Left renal pelvis (tissue), 4 donors: Measurements from ENCODE around the gene FOXA2. TPM values are rescaled to one million over a fixed set of nuclear protein-coding genes. Genes with fewer than 3 reads are reported as not detected.
"Not testable (repeated sequence)": the region's sequence is repeated elsewhere in the genome, so short reads cannot be mapped to it uniquely, and the experiment has no call there.

Experiments
- DNase-seq, 4 donors: peaks; one replicate each; pipeline ENCODE4 v3.0.0-alpha.2; 2013; ENCODE audit warnings: low read depth in 4 of 4, low spot score in 3 of 4
- polyA plus RNA-seq, 4 donors: library from polyadenylated mRNA; unstranded; fragments of 120-200 nt; gene quantifications; one replicate each; pipeline ENCODE4 v1.2.1, GENCODE V29; 2013; ENCODE audit not compliant: insufficient read length in 4 of 4

Gene FOXA2
- under 1 TPM in 3 of 4 donors, not detected in 1; 0.07 to 0.24 (median 0.23) TPM for polyA plus RNA-seq

DNA sequence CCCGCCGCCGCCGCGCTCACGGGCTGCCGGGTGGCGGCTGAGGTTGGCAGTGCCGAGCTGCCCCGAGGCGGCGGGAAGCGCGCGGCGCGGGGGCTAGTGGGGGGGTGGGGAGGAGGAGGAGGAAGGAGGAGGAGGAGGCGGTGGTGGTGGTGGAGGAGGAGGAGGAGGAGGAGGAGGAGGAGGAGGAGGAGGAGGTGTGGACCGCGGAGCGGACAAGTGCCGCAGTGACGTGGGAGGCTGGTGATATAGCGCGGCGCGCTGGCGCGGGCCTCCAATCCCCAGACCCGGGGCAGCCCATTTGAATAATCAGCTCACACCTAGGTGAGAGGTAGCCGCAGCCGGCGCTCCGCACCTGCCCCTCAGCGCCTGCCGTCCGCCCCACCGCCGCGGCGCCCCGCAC, at the start of gene FOXA2:
Gene FOXA2, minus strand, starts transcription at position 51 of the 400 bp plus-strand sequence. CDS start 294 bp downstream, outside the sequence.
- no peak for DNase-seq

DNA sequence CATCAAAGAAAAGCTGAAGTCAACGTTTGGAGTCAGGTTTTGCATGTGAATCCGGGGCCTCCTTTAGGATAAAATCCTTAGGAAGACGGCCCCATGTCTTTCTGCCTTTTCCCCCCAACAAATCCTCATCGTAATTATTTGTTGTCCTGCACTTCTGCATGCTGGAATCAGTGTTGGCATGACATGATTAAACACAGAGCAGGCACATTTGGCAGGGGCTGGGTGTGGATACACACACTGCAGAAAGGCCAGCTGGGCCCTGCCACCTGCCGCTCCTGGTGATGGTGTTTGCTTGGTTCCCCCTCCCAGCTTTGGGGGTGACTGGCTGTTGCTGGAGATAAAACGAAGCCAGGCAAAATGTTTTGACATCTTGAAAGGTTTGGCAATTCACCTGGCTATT, 46.3 kb upstream of the FOXA2 start:
- no peak for DNase-seq

DNA sequence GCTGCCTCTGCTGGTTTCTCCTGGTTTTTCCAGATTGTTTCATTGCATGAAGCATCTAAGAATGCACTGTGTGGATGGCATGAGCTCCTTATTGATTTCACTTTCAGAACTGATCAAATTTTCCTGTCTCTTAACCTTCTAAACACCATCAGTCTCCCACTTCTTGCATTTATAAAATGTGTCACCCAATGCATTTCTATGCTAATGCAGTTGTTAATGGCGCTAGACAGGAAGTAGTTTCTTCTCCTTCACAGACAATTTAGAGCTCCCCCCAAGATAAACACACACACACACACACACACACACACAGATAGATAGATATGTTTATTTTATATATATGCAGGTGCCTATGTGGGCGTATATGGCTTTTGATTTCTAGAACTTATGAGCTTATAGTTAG, 45.6 kb upstream of the FOXA2 start:
- no peak for DNase-seq

DNA sequence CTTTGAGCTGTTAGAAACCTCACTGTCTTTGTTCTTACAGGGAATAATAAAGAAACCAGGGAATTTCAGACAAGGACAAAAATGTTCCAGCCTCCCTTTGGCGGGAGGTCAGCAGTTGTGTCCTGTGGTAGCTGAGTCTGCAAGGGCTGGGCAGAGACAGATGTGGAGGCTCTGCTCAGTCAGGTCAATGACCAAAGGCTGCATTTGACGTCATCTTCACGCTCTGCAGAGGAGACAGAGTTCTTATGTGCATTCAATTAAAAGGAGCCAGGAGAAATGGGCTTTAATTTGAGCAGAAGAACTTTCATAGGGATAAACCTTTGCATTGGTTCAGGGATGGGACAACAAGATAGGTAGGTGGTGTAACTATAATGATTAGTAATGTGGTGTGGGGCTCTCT, 45.1 kb upstream of the FOXA2 start:
- no peak for DNase-seq

DNA sequence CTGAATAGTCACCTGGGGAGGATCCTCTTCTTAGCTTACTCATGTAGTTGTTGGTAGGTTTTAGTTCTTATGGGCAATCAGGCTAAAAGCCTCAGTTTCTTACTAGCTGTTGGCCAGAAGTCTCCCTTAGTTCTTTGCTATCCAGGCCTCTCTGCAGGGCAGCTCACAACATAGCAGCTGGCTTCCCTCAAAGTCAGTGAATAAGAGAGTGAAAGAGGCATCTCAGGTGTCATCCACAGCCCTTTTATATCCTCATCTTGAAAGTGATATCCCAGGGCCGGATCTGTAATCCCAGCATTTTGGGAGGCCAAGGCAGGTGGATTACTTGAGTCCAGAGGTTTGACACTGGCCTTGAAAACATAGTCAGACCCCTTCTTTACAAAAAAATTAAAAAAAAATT, 42.1 kb upstream of the FOXA2 start:
- DNase-seq: peak in 2 of 4 donors; percentile 2 to 56

DNA sequence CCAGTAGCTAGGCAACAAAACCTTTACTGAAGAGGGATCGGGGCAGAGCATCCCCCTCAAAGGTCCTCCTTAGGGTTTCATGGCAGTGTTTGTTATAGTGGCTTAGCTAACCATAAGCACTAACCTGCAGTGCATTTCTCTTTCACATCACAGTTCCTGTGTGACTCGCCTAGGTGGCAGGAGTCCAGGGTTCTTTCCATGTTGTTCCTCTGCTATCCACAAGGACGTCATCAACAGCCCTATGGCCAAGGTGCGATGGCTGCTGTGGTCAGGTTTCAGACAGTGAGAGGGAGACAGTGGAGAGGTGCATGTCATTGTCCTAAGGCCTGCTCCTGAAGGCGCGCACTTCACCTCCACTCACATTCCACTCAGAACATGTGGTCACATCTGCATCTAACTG, 38.8 kb upstream of the FOXA2 start:
- DNase-seq: no peak

DNA sequence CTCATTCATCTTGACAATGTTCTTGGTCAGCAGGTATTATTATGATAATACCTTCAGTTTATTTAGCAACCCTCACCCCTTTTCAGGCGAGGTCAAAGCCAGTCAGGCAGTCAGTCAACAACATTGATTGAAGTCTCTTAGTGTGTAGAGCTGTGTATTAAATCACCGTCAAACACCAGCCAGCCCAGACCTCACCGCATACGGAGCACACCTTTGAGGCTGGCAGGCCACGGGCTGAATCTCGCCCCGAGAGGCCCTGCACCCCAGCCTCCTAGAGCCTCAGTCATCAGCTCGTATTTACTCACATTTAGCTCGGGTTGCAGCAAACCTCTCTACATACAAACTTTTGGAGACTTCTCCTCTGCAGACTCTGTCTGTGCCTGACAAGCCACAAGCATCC, 36.0 kb upstream of the FOXA2 start:
- no peak for DNase-seq

DNA sequence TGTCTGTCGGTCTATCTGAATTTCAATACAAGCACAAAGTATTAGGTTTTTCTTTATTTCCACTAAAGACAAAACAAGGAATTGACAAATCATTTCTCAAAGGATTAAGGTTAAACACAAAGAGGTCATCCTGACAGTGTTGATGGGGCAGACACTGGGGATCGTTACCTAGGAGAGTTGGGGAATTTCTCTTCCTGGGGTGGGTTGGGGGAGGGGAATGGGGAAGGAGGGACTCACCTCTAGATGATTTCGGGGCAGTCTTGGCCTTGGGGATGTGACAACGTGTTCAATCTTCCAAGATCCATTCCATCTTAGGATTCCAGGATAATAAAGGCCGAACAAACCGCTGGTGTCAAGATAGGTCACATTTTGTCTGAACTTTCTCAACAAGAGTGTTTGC, 35.4 kb upstream of the FOXA2 start:
- DNase-seq: no peak

DNA sequence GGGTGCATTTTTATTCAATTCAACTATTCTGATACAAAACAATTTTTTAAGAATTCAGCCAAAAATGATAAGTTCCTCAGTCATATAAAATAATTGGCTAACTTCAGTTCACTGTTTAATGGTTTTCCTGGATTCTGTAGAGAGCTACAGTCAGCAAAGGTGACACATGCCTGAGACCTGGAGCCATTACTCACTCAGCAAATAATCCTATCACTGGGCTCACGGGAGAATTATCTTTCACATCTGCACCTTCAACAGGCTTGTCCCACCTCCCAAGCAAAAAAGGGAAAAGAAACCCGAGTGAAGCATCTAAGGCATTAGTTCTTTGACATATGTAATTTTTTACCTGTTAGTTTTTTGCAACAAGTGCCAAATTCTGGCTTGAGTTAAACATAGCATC, 34.9 kb upstream of the FOXA2 start:
- DNase-seq: no peak

DNA sequence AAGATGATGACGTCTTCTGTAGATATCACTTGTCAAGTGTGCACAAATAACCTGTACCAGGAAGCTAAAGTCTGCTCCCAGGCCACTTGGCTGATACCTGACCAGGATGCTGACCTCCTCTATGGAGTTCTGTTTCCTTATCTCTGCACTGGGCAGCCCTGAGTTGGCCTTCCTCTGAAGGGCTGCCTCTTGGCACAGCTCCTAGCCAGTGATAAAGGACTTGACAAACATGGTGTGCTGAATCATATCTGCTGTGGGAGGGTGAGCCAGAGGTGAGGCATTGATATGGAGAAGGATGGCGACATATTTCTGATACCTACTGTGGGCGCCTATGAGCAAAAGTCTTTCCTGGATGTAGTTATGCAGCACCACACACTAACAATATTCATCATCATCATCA, 32.8 kb upstream of the FOXA2 start:
- DNase-seq: no peak

DNA sequence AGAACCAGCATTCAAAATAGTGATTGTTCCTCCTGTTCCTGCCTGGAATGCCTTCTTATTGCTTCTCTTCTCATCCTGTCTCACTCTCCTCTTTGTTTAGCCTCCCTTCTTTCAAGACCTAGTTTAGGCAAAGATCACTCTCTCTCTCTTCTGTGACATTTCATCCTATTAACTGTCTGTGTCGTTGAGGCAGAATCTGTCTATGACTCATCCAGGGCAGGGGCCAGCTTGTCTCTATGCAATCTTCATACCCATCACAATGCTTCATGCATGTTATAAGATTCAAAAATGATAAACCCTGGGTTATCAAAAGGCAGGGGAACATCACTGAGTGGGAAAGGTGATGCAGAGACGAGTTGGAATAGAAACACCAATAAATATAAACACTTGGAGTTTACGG, 32.2 kb upstream of the FOXA2 start:
- DNase-seq: no peak

DNA sequence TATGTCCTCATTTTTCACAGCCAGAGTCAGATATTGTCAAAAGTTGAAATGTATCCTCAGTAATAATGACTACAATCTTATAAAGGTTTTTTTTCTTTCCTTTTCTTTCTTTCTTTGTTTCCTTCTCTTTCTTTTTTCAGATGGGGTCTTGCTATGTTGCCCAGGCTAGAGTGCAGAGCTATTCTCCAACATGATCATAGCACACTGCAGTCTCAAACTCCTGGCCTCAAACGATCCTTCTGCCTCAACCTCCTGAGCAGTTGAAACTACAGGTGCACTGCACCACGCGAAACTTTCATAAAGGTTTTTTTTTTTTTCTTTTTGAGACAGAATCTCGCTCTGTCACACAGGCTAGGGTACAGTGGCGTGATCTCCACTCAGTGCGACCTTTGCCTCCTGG, 31.1 kb upstream of the FOXA2 start:
- no peak for DNase-seq

DNA sequence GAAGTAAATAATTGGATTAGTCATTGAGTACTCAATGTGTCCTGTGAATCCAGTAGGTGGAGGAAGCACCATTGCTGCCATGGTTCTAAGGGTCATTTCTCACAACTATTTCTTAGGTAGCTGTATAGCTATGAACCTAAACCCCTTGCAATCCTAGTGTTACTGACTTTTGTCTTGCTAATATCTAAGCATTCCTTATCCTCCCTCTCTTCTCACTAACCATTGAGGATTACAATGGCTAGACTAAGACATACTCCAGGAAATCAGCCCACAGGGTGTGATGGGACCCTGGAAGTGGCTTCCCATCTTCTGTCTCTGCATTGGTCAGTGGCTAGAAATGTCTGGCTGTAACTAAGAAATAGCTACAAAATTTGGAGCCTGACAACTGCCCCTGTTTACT, 27.3 kb upstream of the FOXA2 start:
- no peak for DNase-seq

DNA sequence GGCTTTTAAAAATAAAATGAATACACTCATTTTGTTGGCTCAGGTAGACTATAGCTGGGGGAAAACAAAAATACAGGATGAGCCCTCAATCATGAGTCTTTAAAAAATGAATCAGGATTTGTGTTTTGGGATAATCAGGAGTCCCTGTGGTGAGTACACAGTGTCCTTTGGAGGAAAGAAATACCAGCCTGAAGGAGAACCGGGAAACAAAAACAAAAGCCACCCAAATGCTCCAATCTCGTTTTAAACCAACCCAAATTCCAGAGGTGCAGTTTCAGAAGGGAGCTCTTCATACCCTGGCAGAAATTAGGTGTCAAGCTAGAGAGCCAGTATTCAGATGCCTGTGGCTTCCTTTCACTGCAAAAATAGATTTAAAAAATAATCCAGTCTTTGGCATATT, 23.3 kb upstream of the FOXA2 start:
- DNase-seq: no peak

DNA sequence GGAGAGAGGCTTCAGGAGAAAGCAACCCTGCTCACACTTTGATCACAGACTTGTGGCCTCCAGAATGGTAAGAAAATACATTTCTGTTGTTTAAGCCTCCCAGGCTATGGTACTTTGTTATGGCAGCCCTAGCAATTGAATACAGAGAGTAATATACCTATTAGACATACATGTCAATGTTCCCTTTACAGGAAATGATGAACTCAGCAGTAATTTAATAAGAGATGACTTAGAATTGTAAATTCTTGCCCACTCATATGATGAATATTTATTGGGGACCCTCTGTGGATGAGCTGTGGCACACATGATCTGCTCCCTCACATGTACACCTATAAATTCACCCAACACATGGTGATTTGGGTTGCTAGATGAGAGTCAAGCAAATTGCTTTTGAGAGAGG, 20.4 kb upstream of the FOXA2 start:
- DNase-seq: no peak

DNA sequence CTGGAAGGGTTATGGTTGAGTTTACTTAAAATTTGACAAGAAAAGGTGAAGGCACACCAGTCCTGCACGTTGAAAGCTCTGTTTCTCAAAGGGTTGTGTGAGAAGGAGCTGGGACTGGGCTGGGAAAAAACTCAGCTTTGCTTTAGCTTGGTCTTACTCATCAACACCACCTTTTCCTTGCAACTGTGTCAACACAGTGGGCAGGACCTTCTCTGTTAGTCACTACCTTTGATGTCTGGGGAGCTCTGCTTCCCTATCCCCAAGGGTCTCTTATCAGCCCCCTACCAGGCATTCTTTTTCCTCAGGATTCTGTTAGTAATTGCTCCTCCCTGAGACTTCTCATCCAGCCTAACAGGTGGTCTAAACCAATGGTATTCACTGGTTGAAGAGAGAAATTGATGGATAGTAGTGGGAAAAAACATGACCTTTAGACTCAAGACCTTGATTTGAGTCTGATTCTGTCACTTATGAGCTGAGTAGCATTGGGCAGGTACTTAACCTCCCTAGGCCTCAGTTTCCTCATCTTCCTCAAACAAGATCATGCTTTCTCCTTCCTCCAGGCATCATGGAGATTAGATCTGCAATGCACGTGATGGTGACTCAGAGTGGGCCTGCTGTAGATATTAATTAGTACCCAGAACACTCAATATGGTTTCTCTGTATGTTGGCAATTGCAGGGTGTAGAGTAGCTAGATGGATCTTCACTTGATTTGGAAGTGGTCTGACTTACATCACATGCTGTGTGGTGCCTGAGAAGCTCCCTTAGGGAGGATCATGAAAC, 17.2 kb upstream of the FOXA2 start:
- DNase-seq: no peak

DNA sequence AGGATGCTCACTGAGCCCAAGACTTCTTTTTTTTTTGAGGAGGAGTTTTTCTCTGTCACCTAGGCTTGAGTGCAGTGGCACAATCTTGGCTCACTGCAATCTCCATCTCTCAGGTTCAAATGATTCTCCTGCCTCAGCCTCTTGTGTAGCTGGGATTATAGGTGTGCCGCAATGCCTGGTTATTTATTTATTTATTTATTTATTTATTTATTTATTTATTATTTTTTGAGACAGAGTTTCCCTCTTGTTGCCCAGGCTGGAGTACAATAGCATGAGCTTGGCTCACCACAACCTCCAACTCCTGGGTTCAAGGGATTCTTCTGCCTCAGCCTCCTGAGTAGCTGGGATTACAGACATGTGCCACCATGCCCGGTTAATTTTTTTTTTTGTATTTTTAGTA, 14.9 kb upstream of the FOXA2 start:
- DNase-seq: not testable (repeated sequence)

DNA sequence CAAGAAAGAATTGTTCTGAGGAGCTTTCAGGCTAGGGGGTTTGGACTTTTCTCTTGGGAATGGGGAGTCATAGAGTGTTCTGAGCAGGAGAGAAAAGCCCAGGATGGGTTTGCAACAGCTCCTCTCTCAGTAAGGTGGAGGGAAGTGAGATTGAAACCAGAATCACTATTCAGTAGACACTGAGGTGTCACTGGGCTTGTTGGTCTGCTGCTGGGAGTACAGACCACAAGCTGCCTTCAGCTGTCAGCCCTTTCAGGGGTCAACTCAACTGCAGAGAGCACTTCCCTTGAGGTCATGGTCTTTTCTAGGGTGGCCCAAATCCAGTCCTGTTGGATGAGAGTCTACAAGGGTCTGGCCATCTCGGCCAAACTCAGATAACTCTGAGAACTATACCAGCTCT, 12.9 kb upstream of the FOXA2 start:
- DNase-seq: no peak

DNA sequence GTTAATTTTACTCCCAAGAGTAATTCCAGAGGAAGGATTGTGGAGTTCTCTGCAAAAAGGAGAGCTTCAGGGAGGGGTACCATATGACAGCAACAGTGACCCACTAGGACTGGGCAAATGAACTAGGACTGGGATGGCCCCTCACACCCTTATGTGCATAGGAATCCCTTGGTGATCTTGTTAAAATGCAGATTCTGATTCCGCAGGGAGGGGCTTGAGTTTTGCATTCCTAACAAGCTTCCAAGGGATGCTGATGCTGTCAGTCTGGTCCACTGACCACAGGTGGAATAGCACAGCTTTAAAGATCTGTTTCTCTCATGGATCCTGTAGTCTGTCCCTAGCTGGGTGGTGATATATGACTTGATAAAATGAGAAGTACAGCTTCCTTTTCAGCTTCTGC, 6.3 kb upstream of the FOXA2 start:
- DNase-seq: no peak

DNA sequence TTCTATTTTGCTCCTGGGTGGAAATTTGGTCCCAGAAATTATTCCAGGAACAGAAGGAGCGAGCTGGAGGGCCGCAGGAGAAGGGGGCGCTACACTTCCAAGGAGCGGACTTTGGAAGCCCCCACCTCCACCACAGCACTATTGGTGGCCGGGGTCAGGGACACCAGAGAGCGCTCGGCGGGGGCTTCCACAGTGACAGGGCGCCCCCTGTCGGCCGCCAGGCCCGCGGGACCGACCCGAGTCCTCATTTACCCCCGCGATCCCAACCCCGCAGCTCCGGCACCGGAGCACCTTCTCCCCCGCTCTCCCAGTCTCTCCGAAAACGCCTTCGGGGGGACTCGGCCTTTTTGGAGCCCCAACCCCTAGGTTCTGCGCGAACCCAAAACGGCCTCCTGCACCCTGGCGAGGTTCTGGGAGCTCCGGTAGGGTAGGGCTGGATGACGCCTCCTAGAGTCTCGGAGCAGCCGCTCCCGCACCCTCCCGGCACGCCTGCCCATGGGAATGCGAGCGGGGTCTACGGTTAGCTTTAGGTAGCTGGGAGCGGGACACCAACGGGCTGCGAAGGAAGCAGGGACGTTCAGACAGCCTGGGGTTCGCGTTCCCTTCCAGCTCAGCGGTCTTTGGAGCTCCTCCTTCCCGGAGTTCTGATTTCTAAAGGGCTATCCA, 2.4 kb upstream of the FOXA2 start:
- no peak for DNase-seq

DNA sequence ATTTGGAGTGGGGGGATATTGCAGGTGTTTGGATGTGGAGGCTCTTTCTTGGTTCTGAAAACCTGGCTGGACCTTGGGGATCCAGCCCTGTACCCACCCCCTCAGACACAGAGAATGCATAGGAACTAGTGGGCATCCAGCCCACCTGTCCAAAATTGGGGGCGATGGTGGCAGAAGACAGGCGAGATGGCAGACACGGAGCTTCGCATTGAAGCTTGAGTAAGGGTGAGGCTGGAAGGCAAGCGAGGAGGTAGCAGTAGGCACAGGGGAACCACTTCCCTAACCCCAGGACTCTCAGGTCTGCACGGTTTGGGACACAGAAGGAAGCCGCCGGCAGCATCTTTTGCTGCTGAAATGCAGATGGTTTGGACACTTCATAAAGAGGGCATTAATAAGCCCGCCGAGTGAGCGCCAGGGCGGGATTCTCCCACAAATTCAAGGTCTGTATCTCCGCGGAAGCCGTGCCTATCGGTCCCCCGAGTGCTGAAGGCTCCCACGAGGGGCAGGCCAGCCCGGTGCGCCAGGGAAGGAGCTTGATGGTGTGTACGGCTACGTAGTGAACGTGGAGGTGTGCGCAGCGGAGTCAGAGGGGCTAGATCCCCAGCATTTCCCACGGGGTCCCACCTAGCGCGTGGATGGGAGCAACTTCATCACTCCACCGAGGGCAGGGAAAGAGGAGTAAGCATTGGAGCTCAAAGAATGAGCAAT, 1.6 kb upstream of the FOXA2 start:
- DNase-seq: no peak
